ENCODE measurements around the gene AOAH.

- TF ChIP-seq REST (IDR thresholded peaks at IDR 0.05; ENCODE audit: low read depth) (no peak), CREB1 (IDR thresholded peaks at IDR 0.05; ENCODE audit: low read depth) (no peak), RAD21 (IDR thresholded peaks at IDR 0.05; ENCODE audit: low read depth) (no peak), TEAD4 (IDR thresholded peaks at IDR 0.05) (no peak), EP300 (IDR thresholded peaks at IDR 0.05; ENCODE audit: borderline replicate concordance) (no peak), CEBPB (IDR thresholded peaks at IDR 0.05) (no peak), EGR1 (IDR thresholded peaks at IDR 0.05) (no peak), TCF12 (IDR thresholded peaks at IDR 0.05; ENCODE audit: low read depth) (no peak), TAF1 (IDR thresholded peaks at IDR 0.05; ENCODE audit: low read depth) (no peak)
Observed at GRCh38 chr7:36736090-36736898, 12.0 kb upstream of the AOAH start.

Measured in Ishikawa (cell line).